ENCODE results near the gene AFG1L.
"Not testable (repeated sequence)": the region's sequence is repeated elsewhere in the genome, so short reads cannot be mapped to it uniquely, and the experiment has no call there.

The AFG1L gene

GRCh38 chr6:108416047-108416833, 121.4 kb downstream of the AFG1L start:
- not testable (repeated sequence) for DNase-seq (ENCODE audit: low read depth)

- DNase-seq (ENCODE audit: low read depth) = no peak
Measured at GRCh38 chr6:108417027-108417426, 122.2 kb downstream of the AFG1L start.

GRCh38 chr6:108419474-108419873, 124.6 kb downstream of the AFG1L start:
- no peak for DNase-seq (ENCODE audit: low read depth)

GRCh38 chr6:108419934-108420609, 125.2 kb downstream of the AFG1L start:
- no peak for DNase-seq (ENCODE audit: low read depth)

GRCh38 chr6:108421366-108421765, 126.5 kb downstream of the AFG1L start:
- DNase-seq (ENCODE audit: low read depth) = no peak

GRCh38 chr6:108423982-108424705, 129.3 kb downstream of the AFG1L start:
- no peak for DNase-seq (ENCODE audit: low read depth)

- no peak for DNase-seq (ENCODE audit: low read depth)
Measured at GRCh38 chr6:108425428-108425827, 130.6 kb downstream of the AFG1L start.

- no peak for DNase-seq (ENCODE audit: low read depth)
Measured at GRCh38 chr6:108432143-108432542, 137.3 kb downstream of the AFG1L start.

- DNase-seq (ENCODE audit: low read depth) = no peak
Measured at GRCh38 chr6:108432792-108433191, 137.9 kb downstream of the AFG1L start.

GRCh38 chr6:108434222-108434621, 139.4 kb downstream of the AFG1L start:
- DNase-seq (ENCODE audit: low read depth) = no peak

- no peak for DNase-seq (ENCODE audit: low read depth)
Measured at GRCh38 chr6:108435391-108435790, 140.5 kb downstream of the AFG1L start.

- no peak for DNase-seq (ENCODE audit: low read depth)
Measured at GRCh38 chr6:108436771-108437170, 141.9 kb downstream of the AFG1L start.

- DNase-seq (ENCODE audit: low read depth) = no peak
Measured at GRCh38 chr6:108437821-108438220, 143.0 kb downstream of the AFG1L start.

GRCh38 chr6:108438918-108439317, 144.1 kb downstream of the AFG1L start:
- no peak for DNase-seq (ENCODE audit: low read depth)

- DNase-seq (ENCODE audit: low read depth) = no peak
Measured at GRCh38 chr6:108441141-108441540, 146.3 kb downstream of the AFG1L start.

- DNase-seq (ENCODE audit: low read depth) = no peak
Measured at GRCh38 chr6:108442770-108443520, 148.1 kb downstream of the AFG1L start.

GRCh38 chr6:108446629-108447150, 151.8 kb downstream of the AFG1L start:
- no peak for DNase-seq (ENCODE audit: low read depth)

GRCh38 chr6:108448481-108448880, 153.6 kb downstream of the AFG1L start:
- DNase-seq (ENCODE audit: low read depth) = no peak

- not testable (repeated sequence) for DNase-seq (ENCODE audit: low read depth)
Measured at GRCh38 chr6:108449717-108450116, 154.9 kb downstream of the AFG1L start.

GRCh38 chr6:108451816-108452215, 157.0 kb downstream of the AFG1L start:
- DNase-seq (ENCODE audit: low read depth) = no peak

- DNase-seq (ENCODE audit: low read depth) = no peak
Measured at GRCh38 chr6:108452711-108453195, 157.9 kb downstream of the AFG1L start.

All from fibroblast of the conjunctiva (primary cell).